ENCODE measurements around the gene XRCC1.

DNA sequence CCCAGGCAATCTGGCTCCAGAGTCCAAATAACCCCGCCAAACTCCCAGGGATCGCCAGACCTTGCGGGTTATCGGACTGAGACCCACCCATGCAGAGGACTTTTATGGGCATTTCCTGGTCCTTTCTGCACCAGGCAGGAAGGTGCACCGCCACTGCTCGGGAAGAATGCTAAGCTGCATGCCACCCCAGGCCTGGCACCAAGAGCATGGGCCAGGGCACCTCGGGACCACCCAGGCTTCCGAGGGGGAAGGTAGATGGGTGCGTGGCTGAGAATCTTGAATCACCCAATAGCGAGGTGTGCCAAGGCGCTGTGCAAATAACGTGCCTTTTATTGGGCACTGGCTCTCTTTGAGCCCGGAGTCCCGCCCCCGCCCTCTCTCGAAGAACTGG lies 42.8 kb downstream of the XRCC1 start:
- TF ChIP-seq, protein P1, sequence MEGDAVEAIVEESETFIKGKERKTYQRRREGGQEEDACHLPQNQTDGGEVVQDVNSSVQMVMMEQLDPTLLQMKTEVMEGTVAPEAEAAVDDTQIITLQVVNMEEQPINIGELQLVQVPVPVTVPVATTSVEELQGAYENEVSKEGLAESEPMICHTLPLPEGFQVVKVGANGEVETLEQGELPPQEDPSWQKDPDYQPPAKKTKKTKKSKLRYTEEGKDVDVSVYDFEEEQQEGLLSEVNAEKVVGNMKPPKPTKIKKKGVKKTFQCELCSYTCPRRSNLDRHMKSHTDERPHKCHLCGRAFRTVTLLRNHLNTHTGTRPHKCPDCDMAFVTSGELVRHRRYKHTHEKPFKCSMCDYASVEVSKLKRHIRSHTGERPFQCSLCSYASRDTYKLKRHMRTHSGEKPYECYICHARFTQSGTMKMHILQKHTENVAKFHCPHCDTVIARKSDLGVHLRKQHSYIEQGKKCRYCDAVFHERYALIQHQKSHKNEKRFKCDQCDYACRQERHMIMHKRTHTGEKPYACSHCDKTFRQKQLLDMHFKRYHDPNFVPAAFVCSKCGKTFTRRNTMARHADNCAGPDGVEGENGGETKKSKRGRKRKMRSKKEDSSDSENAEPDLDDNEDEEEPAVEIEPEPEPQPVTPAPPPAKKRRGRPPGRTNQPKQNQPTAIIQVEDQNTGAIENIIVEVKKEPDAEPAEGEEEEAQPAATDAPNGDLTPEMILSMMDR (IDR thresholded peaks at IDR 0.05) = no peak
- no peak for TF ChIP-seq POLR2A (IDR thresholded peaks at IDR 0.05)
